CD4-positive, alpha-beta T cell (primary cell): ENCODE measurements around the gene CREG1. TPM values are rescaled to one million over a fixed set of nuclear protein-coding genes. Genes with fewer than 3 reads are reported as not detected.

Experiments used
- ATAC-seq: fragments of 200-7000 bp; cut with Tn5 transposase; one replicate; pipeline ENCODE4 v1.10.0; 2022; ENCODE audit warnings: mild to moderate bottlenecking; ENCODE audit not compliant: poor library complexity
- CTCF ChIA-PET: fragments of 350-600 bp; sonication (Branson Sonifier 250); formaldehyde crosslinking; loops from one replicate; lab custom pipeline; 2021; ENCODE audit warnings: antibody characterized with exemption, inconsistent platforms; lab: Charles Lee
- POLR2A ChIA-PET: fragments of 350-600 bp; sonication (Branson Sonifier 250); formaldehyde crosslinking; loops from one replicate; lab custom pipeline; 2021; ENCODE audit warnings: antibody characterized with exemption, inconsistent platforms; lab: Charles Lee
- DNase-seq, 14 experiments: peaks; one replicate each; pipeline ENCODE4 v3.0.0-alpha.2; 2013 to 2020; ENCODE audit warnings: mixed read lengths in 2 of 14
- H3K27ac ChIP-seq, 2 donors: one replicate each; pipeline versions ENCODE4 v1.5.1 to v1.7.0; 2013; ENCODE audit warnings: low read length in 2 of 2, low read depth in 1 of 2, mild to moderate bottlenecking in 1 of 2
- H3K27me3 ChIP-seq, 2 experiments: 1 replicate in 1 of 2; 2 replicates in 1 of 2; pipeline versions ENCODE4 v1.6.1 to v1.7.0; 2013; ENCODE audit warnings: low read length in 2 of 2, control low read depth in 1 of 2, mild to moderate bottlenecking in 1 of 2, moderate library complexity in 1 of 2; ENCODE audit not compliant: insufficient read depth in 2 of 2, control insufficient read depth in 1 of 2
- H3K36me3 ChIP-seq: one replicate; pipeline ENCODE4 v1.6.1; 2013; ENCODE audit warnings: low read length, control low read depth; ENCODE audit not compliant: insufficient read depth
- H3K4me1 ChIP-seq: one replicate; pipeline ENCODE4 v1.6.1; 2013; ENCODE audit warnings: low read length, control low read depth; ENCODE audit not compliant: insufficient read depth
- H3K4me3 ChIP-seq: one replicate; pipeline ENCODE4 v1.5.1; 2013; ENCODE audit warnings: mild to moderate bottlenecking, low read length, moderate library complexity
- H3K9me3 ChIP-seq, 2 experiments: 1 replicate in 1 of 2; 2 replicates in 1 of 2; pipeline versions ENCODE4 v1.6.1 to v1.7.0; 2013; ENCODE audit warnings: low read length in 2 of 2, mild to moderate bottlenecking in 2 of 2, control low read depth in 1 of 2, moderate library complexity in 1 of 2; ENCODE audit not compliant: control insufficient read depth in 1 of 2, insufficient read depth in 1 of 2
- H3K27ac Mint-ChIP-seq: one replicate; pipeline ENCODE4 v1.8.0; 2020; ENCODE audit warnings: mixed read lengths
- H3K27me3 Mint-ChIP-seq: one replicate; pipeline ENCODE4 v1.8.0; 2021; ENCODE audit warnings: mixed read lengths
- H3K36me3 Mint-ChIP-seq: one replicate; pipeline ENCODE4 v1.8.0; 2021; ENCODE audit warnings: low read depth, mixed read lengths
- H3K4me1 Mint-ChIP-seq: one replicate; pipeline ENCODE4 v1.8.0; 2021; ENCODE audit warnings: low read depth, mixed read lengths
- H3K4me3 Mint-ChIP-seq: one replicate; pipeline ENCODE4 v1.8.0; 2020; ENCODE audit warnings: mild to moderate bottlenecking, mixed read lengths
- H3K9me3 Mint-ChIP-seq: one replicate; pipeline ENCODE4 v1.8.0; 2020; ENCODE audit warnings: mixed read lengths
- intact Hi-C, 2 experiments: fragments of 100-400 bp; cut with DNase I in 1 of 2; cut with micrococcal nuclease in 1 of 2; formaldehyde crosslinking; loops; one replicate each; pipeline versions ENCODE4 v1.15.1 to v1.9.0; 2023 to 2025; cut with DNase I, micrococcal nuclease
- total RNA-seq, 174 experiments: library from RNA in 2 of 174; stranded (reverse) in 2 of 174; gene quantifications; one replicate each; pipeline ENCODE4 v1.2.3 and lab custom pipeline; 2021 to 2026
- TF ChIP-seq, protein P1 (sequence below): fragments of 200-600 bp; IDR thresholded peaks from one replicate; pipeline ENCODE4 v1.8.0; 2022; ENCODE audit warnings: antibody characterized with exemption, mild to moderate bottlenecking

Gene CREG1
- total RNA-seq, 2 experiments from 2014 or later = 10.7 to 11.2 TPM

DNA sequence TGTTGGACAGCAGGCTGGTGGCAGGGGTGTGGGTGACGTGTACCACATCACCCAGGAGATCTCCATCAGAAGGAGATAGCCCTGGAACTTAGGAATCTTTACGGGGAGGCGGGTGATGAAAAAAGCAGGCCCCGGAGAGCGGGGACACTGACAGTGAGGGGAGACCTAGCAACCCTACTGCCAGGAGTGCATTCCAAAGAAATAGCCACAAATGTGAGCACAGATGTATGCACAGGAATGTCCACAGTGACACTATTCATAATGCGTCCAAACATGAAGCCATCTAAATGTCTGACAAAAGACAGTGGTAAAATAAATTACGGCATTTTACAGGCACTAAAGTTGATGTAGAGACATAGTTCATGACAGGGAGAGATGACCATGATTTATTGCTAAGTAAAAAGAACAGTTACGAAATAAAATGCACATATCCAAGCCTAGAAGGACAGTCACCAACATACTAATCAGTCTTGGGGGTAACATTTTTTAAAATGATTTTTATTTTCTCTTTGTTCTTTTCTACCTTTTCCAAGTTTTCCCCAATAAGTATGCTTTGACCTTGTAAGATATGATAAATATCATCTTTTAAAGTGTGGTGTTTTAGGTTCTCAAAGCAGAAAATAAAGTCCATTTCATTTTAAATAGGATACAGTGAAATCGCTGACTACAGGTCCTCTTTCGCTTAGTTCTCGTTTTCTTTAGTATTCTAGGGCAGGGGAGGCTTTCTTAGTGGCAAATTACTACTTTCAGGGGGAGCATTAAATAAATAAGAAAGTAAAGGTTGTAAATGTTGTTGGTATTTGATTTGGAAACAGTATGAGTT is 56.6 kb downstream of the CREG1 start:
- Histone ChIP-seq H3K9me3 (no peaks in the 10 kb centered on the region), H3K27me3 (no peaks in the 10 kb centered on the region), H3K4me1 (peaks cover 96% of the 10 kb centered on the region), H3K27ac (peak overlapping the region; percentile 19 to 89), H3K4me3 (no peak overlapping the region), H3K36me3 (peaks cover 78% of the 10 kb centered on the region)
- Mint-ChIP-seq H3K36me3 (peaks cover 98% of the 10 kb centered on the region), H3K9me3 (no peaks in the 10 kb centered on the region), H3K27me3 (no peaks in the 10 kb centered on the region), H3K4me3 (peak overlapping the region; percentile 34), H3K27ac (peak overlapping the region; percentile 100), H3K4me1 (peaks cover 98% of the 10 kb centered on the region)
- TF ChIP-seq, protein P1, sequence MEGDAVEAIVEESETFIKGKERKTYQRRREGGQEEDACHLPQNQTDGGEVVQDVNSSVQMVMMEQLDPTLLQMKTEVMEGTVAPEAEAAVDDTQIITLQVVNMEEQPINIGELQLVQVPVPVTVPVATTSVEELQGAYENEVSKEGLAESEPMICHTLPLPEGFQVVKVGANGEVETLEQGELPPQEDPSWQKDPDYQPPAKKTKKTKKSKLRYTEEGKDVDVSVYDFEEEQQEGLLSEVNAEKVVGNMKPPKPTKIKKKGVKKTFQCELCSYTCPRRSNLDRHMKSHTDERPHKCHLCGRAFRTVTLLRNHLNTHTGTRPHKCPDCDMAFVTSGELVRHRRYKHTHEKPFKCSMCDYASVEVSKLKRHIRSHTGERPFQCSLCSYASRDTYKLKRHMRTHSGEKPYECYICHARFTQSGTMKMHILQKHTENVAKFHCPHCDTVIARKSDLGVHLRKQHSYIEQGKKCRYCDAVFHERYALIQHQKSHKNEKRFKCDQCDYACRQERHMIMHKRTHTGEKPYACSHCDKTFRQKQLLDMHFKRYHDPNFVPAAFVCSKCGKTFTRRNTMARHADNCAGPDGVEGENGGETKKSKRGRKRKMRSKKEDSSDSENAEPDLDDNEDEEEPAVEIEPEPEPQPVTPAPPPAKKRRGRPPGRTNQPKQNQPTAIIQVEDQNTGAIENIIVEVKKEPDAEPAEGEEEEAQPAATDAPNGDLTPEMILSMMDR = no peak
- POLR2A ChIA-PET = interaction anchor here (0.9 to 6.4 kb wide), 9 partner anchors 8 to 58 kb away, joined by 3 to 115 read pairs (median 5); partner anchors contain the start of gene CD247
- intact Hi-C loops = no loop called here
- CTCF ChIA-PET = interaction anchor here (1.4 to 1.5 kb wide), 2 partner anchors 19 to 36 kb away, joined by 3 to 5 read pairs; no protein-coding TSS in a partner anchor
- DNase-seq (no peak), ATAC-seq (no peak)

- TF ChIP-seq, protein P1 = no peak
- intact Hi-C loops = loop anchor here in 1 of 2 experiments (5.0 kb wide), 1 partner anchor 36 kb away; no protein-coding TSS in a partner anchor
- no peaks in the 10 kb centered on the region for H3K27me3 ChIP-seq
- H3K27me3 Mint-ChIP-seq = no peaks in the 10 kb centered on the region
- H3K9me3 ChIP-seq = no peaks in the 10 kb centered on the region
- H3K4me1 Mint-ChIP-seq = peaks cover 99% of the 10 kb centered on the region
- peaks cover 94% of the 10 kb centered on the region for H3K4me1 ChIP-seq
- peaks cover 56% of the 10 kb centered on the region for H3K36me3 ChIP-seq
- peaks cover 82% of the 10 kb centered on the region for H3K36me3 Mint-ChIP-seq
- peak overlapping the region; percentile 100 for H3K27ac Mint-ChIP-seq
- H3K4me3 Mint-ChIP-seq = peak overlapping the region; percentile 77
- CTCF ChIA-PET = interaction anchor here (1.6 to 6.6 kb wide), 3 partner anchors 23 to 46 kb away, joined by 7 to 32 read pairs (median 7); partner anchors contain the start of gene CD247
- POLR2A ChIA-PET = interaction anchor here (0.7 to 3.4 kb wide), 14 partner anchors 8 to 51 kb away, joined by 3 to 28 read pairs (median 6); partner anchors contain the start of gene CD247
- no peaks in the 10 kb centered on the region for H3K9me3 Mint-ChIP-seq
- DNase-seq (no peak), ATAC-seq (no peak)
- H3K27ac ChIP-seq = peak overlapping the region; percentile 76 to 89
- H3K4me3 ChIP-seq = no peak overlapping the region
Observed at GRCh38 chr1:167493372-167493771, 60.2 kb downstream of the CREG1 start.

DNA sequence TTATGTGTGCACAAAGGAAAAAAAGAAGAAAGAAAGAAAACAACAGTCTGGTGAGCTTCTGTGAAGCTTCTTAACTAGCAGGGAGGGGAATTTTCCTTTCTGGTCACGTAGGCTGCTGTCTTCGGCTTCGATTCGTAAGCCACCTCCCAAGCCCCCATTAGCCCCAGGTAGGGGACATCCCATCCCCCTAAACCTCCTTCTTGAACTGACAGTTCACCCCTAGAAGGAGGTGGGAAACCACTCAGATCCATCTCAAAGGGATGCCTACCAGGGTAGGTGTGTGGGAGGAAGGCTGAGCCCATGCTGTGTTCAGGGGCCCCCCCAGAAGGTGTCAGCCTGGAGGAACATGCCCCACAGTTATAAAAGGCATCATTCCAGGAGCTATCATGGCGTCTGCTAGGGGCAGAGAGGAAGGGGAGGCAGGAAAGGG is 61.1 kb downstream of the CREG1 start:
- Mint-ChIP-seq H3K4me3 (peak overlapping the region; percentile 74), H3K27me3 (no peaks in the 10 kb centered on the region), H3K4me1 (peaks cover 99% of the 10 kb centered on the region), H3K27ac (peak overlapping the region; percentile 100), H3K9me3 (no peaks in the 10 kb centered on the region), H3K36me3 (peaks cover 82% of the 10 kb centered on the region)
- intact Hi-C loops = loop anchor here (1.0 to 5.0 kb wide), 2 partner anchors 26 to 35 kb away; partner anchors contain the start of gene CD247 (in 1 of the 2)
- Histone ChIP-seq H3K4me1 (peaks cover 94% of the 10 kb centered on the region), H3K4me3 (peak overlapping the region; percentile 32), H3K27me3 (no peaks in the 10 kb centered on the region), H3K27ac (peak overlapping the region; percentile 76 to 89), H3K9me3 (no peaks in the 10 kb centered on the region), H3K36me3 (peaks cover 52% of the 10 kb centered on the region)
- DNase-seq (peak in 6 of 14 experiments; percentile 43 to 90 (median 53)), ATAC-seq (peak; percentile 47)
- ChIA-PET CTCF (interaction anchor here (0.7 to 6.6 kb wide), 6 partner anchors 15 to 45 kb away, joined by 3 to 32 read pairs (median 6); partner anchors contain the start of gene CD247), POLR2A (interaction anchor here (0.6 to 3.4 kb wide), 20 partner anchors 8 to 50 kb away, joined by 3 to 28 read pairs (median 4); partner anchors contain the start of gene CD247)
- TF ChIP-seq, protein P1 = no peak
